Stimulated activated CD4-positive, alpha-beta T cell treated with anti-CD3 and anti-CD28 coated beads, Interleukin-1b, Interleukin-23, amount 100 ng/mL, for 48 hours (primary cell): Measurements from ENCODE around the gene CHPF2.

Source experiments
- DNase-seq: peaks from one replicate; pipeline ENCODE4 v3.0.0-alpha.2; 2020

CHPF2 gene

GRCh38 chr7:151247611-151248345 is 15.5 kb downstream of the CHPF2 start:
- no peak for DNase-seq

GRCh38 chr7:151248346-151249033 is 16.2 kb downstream of the CHPF2 start, which contains the start of gene SMARCD3:
Gene SMARCD3, minus strand, starts transcription at chr7:151248694. Its CDS starts 132 bp downstream, at chr7:151248562.
- no peak for DNase-seq

GRCh38 chr7:151249034-151249731 is 16.9 kb downstream of the CHPF2 start:
- no peak for DNase-seq

GRCh38 chr7:151249732-151250072 is 17.4 kb downstream of the CHPF2 start:
- no peak for DNase-seq

- DNase-seq: no peak
Observed at GRCh38 chr7:151250181-151251132, 18.2 kb downstream of the CHPF2 start.

- DNase-seq: no peak
Observed at GRCh38 chr7:151251328-151251688, 19.0 kb downstream of the CHPF2 start.

GRCh38 chr7:151251689-151252560 is 19.6 kb downstream of the CHPF2 start:
- no peak for DNase-seq

- no peak for DNase-seq
Observed at GRCh38 chr7:151252561-151252835, 20.2 kb downstream of the CHPF2 start.

- no peak for DNase-seq
Observed at GRCh38 chr7:151252961-151253711, 20.9 kb downstream of the CHPF2 start.

- no peak for DNase-seq
Observed at GRCh38 chr7:151254316-151254715, 22.0 kb downstream of the CHPF2 start.

GRCh38 chr7:151254851-151255250 is 22.6 kb downstream of the CHPF2 start:
- DNase-seq: no peak

- DNase-seq: no peak
Observed at GRCh38 chr7:151255390-151255789, 23.1 kb downstream of the CHPF2 start.

- DNase-seq: no peak
Observed at GRCh38 chr7:151256410-151257045, 24.2 kb downstream of the CHPF2 start.

- DNase-seq: no peak
Observed at GRCh38 chr7:151257990-151258389, 25.7 kb downstream of the CHPF2 start.

- DNase-seq: no peak
Observed at GRCh38 chr7:151260471-151260870, 28.2 kb downstream of the CHPF2 start.

- DNase-seq: no peak
Observed at GRCh38 chr7:151260883-151261282, 28.6 kb downstream of the CHPF2 start.

GRCh38 chr7:151261529-151261928 is 29.2 kb downstream of the CHPF2 start:
- DNase-seq: no peak

- no peak for DNase-seq
Observed at GRCh38 chr7:151264615-151265014, 32.3 kb downstream of the CHPF2 start.

- no peak for DNase-seq
Observed at GRCh38 chr7:151265351-151265931, 33.2 kb downstream of the CHPF2 start.

- no peak for DNase-seq
Observed at GRCh38 chr7:151269511-151269910, 37.2 kb downstream of the CHPF2 start.
